Mesenchymal stem cell (in vitro differentiated cells and primary cell): ENCODE data around the gene FLYWCH1.

Experiments used
- DNase-seq: peaks from one replicate; pipeline ENCODE4 v3.0.0-alpha.2; 2013
- H2AFZ ChIP-seq: one replicate; pipeline ENCODE4 v1.6.1; 2013; ENCODE audit warnings: low read depth, mild to moderate bottlenecking, control low read depth, inconsistent platforms, low read length, moderate library complexity
- H2AK5ac ChIP-seq: 2 replicates; pipeline ENCODE4 v1.6.1; 2013; ENCODE audit warnings: low read length, moderate library complexity, mild to moderate bottlenecking, inconsistent platforms; ENCODE audit not compliant: severe bottlenecking
- H2BK120ac ChIP-seq: one replicate; pipeline ENCODE4 v1.6.1; 2013; ENCODE audit warnings: low read depth, mild to moderate bottlenecking, inconsistent platforms, low read length, moderate library complexity
- H2BK12ac ChIP-seq, 2 experiments: one replicate each; pipeline ENCODE4 v1.6.1; 2013; ENCODE audit warnings: inconsistent platforms in 2 of 2, low read length in 2 of 2, mild to moderate bottlenecking in 2 of 2, moderate library complexity in 2 of 2, control low read depth in 1 of 2
- H2BK15ac ChIP-seq: one replicate; pipeline ENCODE4 v1.6.1; 2013; ENCODE audit warnings: mild to moderate bottlenecking, low read depth, inconsistent platforms; ENCODE audit not compliant: poor library complexity, severe bottlenecking
- H2BK5ac ChIP-seq: 2 replicates; pipeline ENCODE4 v1.6.1; 2013; ENCODE audit warnings: low read depth, mild to moderate bottlenecking, low read length, control low read depth, inconsistent platforms; ENCODE audit not compliant: poor library complexity, severe bottlenecking
- H3K14ac ChIP-seq, 2 experiments: one replicate each; pipeline ENCODE4 v1.6.1; 2013; ENCODE audit warnings: inconsistent platforms in 2 of 2, low read length in 2 of 2, control low read depth in 1 of 2, mild to moderate bottlenecking in 1 of 2, moderate library complexity in 1 of 2
- H3K18ac ChIP-seq, 2 experiments: one replicate each; pipeline ENCODE4 v1.6.1; 2013; ENCODE audit warnings: inconsistent platforms in 2 of 2, low read length in 2 of 2, control low read depth in 1 of 2, low read depth in 1 of 2, mild to moderate bottlenecking in 1 of 2
- H3K23ac ChIP-seq, 2 experiments: one replicate each; pipeline ENCODE4 v1.6.1; 2013; ENCODE audit warnings: inconsistent platforms in 2 of 2, low read length in 2 of 2, mild to moderate bottlenecking in 2 of 2, moderate library complexity in 2 of 2, control low read depth in 1 of 2
- H3K27ac ChIP-seq: 2 replicates; pipeline ENCODE4 v1.5.1; 2013; ENCODE audit warnings: mild to moderate bottlenecking, moderate library complexity, low read length, control low read depth, inconsistent platforms; ENCODE audit not compliant: poor library complexity, severe bottlenecking
- H3K27me3 ChIP-seq, 2 experiments: 2 replicates each; pipeline versions ENCODE4 v1.6.1 to v1.7.0; 2013; ENCODE audit warnings: low read length in 2 of 2, mild to moderate bottlenecking in 2 of 2, moderate library complexity in 2 of 2, control low read depth in 1 of 2, inconsistent platforms in 1 of 2; ENCODE audit not compliant: control insufficient read depth in 1 of 2, insufficient read depth in 1 of 2
- H3K36me3 ChIP-seq, 2 experiments: 2 replicates each; pipeline versions ENCODE4 v1.6.1 to v1.7.0; 2013; ENCODE audit warnings: low read length in 2 of 2, control low read depth in 1 of 2, inconsistent platforms in 1 of 2, low read depth in 1 of 2, mild to moderate bottlenecking in 1 of 2; ENCODE audit not compliant: insufficient read depth in 2 of 2, control insufficient read depth in 1 of 2
- H3K4ac ChIP-seq, 2 experiments: one replicate each; pipeline ENCODE4 v1.6.1; 2013; ENCODE audit warnings: inconsistent platforms in 2 of 2, low read length in 2 of 2, mild to moderate bottlenecking in 2 of 2, moderate library complexity in 2 of 2, control low read depth in 1 of 2, low read depth in 1 of 2
- H3K4me1 ChIP-seq: 2 replicates; pipeline ENCODE4 v1.6.1; 2013; ENCODE audit warnings: low read depth, low read length, control low read depth; ENCODE audit not compliant: control insufficient read depth, insufficient read depth
- H3K4me2 ChIP-seq: 2 replicates; pipeline ENCODE4 v1.6.1; 2013; ENCODE audit warnings: low read length, mild to moderate bottlenecking, inconsistent platforms; ENCODE audit not compliant: poor library complexity, severe bottlenecking
- H3K4me3 ChIP-seq, 2 experiments: 2 replicates each; pipeline versions ENCODE4 v1.5.1 to v1.7.0; 2013; ENCODE audit warnings: low read length in 2 of 2, mild to moderate bottlenecking in 2 of 2, control low read depth in 1 of 2, low read depth in 1 of 2; ENCODE audit not compliant: insufficient read depth in 1 of 2
- H3K79me1 ChIP-seq: replicated peaks from 2 replicates; pipeline ENCODE4 v1.6.1; 2013; ENCODE audit warnings: mild to moderate bottlenecking, control low read depth, low read length, inconsistent platforms; ENCODE audit not compliant: poor library complexity, severe bottlenecking
- H3K9ac ChIP-seq: 2 replicates; pipeline ENCODE4 v1.7.0; 2013; ENCODE audit warnings: mild to moderate bottlenecking, low read length, moderate library complexity
- H3K9me3 ChIP-seq: 2 replicates; pipeline ENCODE4 v1.7.0; 2013; ENCODE audit warnings: mild to moderate bottlenecking, low read length; ENCODE audit not compliant: control insufficient read depth
- H4K8ac ChIP-seq: one replicate; pipeline ENCODE4 v1.6.1; 2013; ENCODE audit warnings: inconsistent platforms, mild to moderate bottlenecking, low read length, moderate library complexity
- H4K91ac ChIP-seq: one replicate; pipeline ENCODE4 v1.6.1; 2013; ENCODE audit warnings: mild to moderate bottlenecking, low read length, inconsistent platforms
- WGBS: methylation state at CpG from one replicate; pipeline ENCODE4 v1.1.7; 2013; ENCODE audit warnings: mixed read lengths; 5-methylcytosine and 5-hydroxymethylcytosine counted together

Gene FLYWCH1

GRCh38 chr16:2919511-2920255, 8.0 kb downstream of the FLYWCH1 start:
- Histone ChIP-seq H3K79me1 (peaks cover 26% of the 10 kb centered on the region), H3K27me3 (no peaks in the 10 kb centered on the region), H3K23ac (no peak overlapping the region), H2BK120ac (no peak overlapping the region), H2AK5ac (no peak overlapping the region), H3K18ac (no peak overlapping the region), H4K91ac (no peak overlapping the region), H3K4me3 (no peak overlapping the region), H4K8ac (peak overlapping the region; percentile 55), H2AFZ (no peak overlapping the region), H3K9me3 (no peaks in the 10 kb centered on the region), H3K4ac (no peak overlapping the region), H3K36me3 (peaks cover 39 to 49% of the 10 kb centered on the region in 2 experiments), H3K9ac (peak overlapping the region; percentile 68), H2BK15ac (no peak overlapping the region), H3K27ac (no peak overlapping the region), H3K14ac (no peak overlapping the region), H3K4me1 (peaks cover 4% of the 10 kb centered on the region), H3K4me2 (no peak overlapping the region), H2BK5ac (no peak overlapping the region), H2BK12ac (no peak overlapping the region)
- 20% methylated on average over 9 of the region's 13 CpGs for WGBS
- peak; percentile 74 for DNase-seq

- 98% methylated on average over 13 of the region's 14 CpGs for WGBS
- DNase-seq: no peak
- Histone ChIP-seq H3K4me3 (no peak overlapping the region), H3K4me1 (peaks cover 8% of the 10 kb centered on the region), H3K36me3 (peaks cover 36 to 43% of the 10 kb centered on the region in 2 experiments), H3K9me3 (no peaks in the 10 kb centered on the region), H2BK15ac (no peak overlapping the region), H2BK5ac (no peak overlapping the region), H3K4me2 (no peak overlapping the region), H4K91ac (no peak overlapping the region), H3K27ac (no peak overlapping the region), H3K23ac (no peak overlapping the region), H3K79me1 (peaks cover 33% of the 10 kb centered on the region), H2BK12ac (no peak overlapping the region), H3K18ac (no peak overlapping the region), H2AFZ (no peak overlapping the region), H3K4ac (no peak overlapping the region), H2AK5ac (no peak overlapping the region), H3K9ac (no peak overlapping the region), H3K27me3 (no peaks in the 10 kb centered on the region), H4K8ac (no peak overlapping the region), H2BK120ac (no peak overlapping the region), H3K14ac (no peak overlapping the region)
Measured at GRCh38 chr16:2923481-2923880, 11.8 kb downstream of the FLYWCH1 start.

GRCh38 chr16:2924901-2925755, 13.4 kb downstream of the FLYWCH1 start:
- H3K27ac ChIP-seq: no peak overlapping the region
- no peak for DNase-seq
- no peak overlapping the region for H4K8ac ChIP-seq
- H4K91ac ChIP-seq: no peak overlapping the region
- 67% methylated on average over 35 of the region's 42 CpGs for WGBS
- H2BK15ac ChIP-seq: no peak overlapping the region
- H3K27me3 ChIP-seq: no peaks in the 10 kb centered on the region
- no peak overlapping the region for H2AK5ac ChIP-seq
- no peak overlapping the region for H2BK5ac ChIP-seq
- peak overlapping the region; percentile 12 for H2BK120ac ChIP-seq
- no peak overlapping the region for H3K4me2 ChIP-seq
- H3K9me3 ChIP-seq: no peaks in the 10 kb centered on the region
- H3K14ac ChIP-seq: peak overlapping the region in 1 of 2 experiments; percentile 78
- H2AFZ ChIP-seq: no peak overlapping the region
- H3K18ac ChIP-seq: peak overlapping the region in 1 of 2 experiments; percentile 34
- H3K4me1 ChIP-seq: peaks cover 18% of the 10 kb centered on the region
- H3K9ac ChIP-seq: no peak overlapping the region
- peak overlapping the region in 1 of 2 experiments; percentile 35 for H3K4ac ChIP-seq
- no peak overlapping the region for H3K23ac ChIP-seq
- H3K36me3 ChIP-seq: peaks cover 43 to 50% of the 10 kb centered on the region in 2 experiments
- peaks cover 36% of the 10 kb centered on the region for H3K79me1 ChIP-seq
- no peak overlapping the region for H3K4me3 ChIP-seq
- no peak overlapping the region for H2BK12ac ChIP-seq
